ENCODE data around the gene NUDCD3.

- TF ChIP-seq CTCF (IDR thresholded peaks at IDR 0.05) (no peak), POLR2AphosphoS5 (IDR thresholded peaks at IDR 0.05) (no peak), POLR2A (IDR thresholded peaks at IDR 0.05) (no peak), EP300 (IDR thresholded peaks at IDR 0.05) (no peak)
These were observed 45.6 kb upstream of the NUDCD3 start for GRCh38 chr7:44536090-44536489.
